Trophoblast cell (in vitro differentiated cells and primary cell): Measurements from ENCODE around the gene MITF.

Experiments used
- DNase-seq, 2 donors: peaks; one replicate each; pipeline ENCODE4 v3.0.0-alpha.2; 2016
- H2AFZ ChIP-seq: 2 replicates; pipeline ENCODE4 v1.6.1; 2013; ENCODE audit warnings: low read length, moderate library complexity, mild to moderate bottlenecking; ENCODE audit not compliant: insufficient read depth, poor library complexity
- H2AK5ac ChIP-seq: 2 replicates; pipeline ENCODE4 v1.6.1; 2013; ENCODE audit warnings: mild to moderate bottlenecking, low read length
- H2BK120ac ChIP-seq: 2 replicates; pipeline ENCODE4 v1.6.1; 2013; ENCODE audit warnings: low read length, mild to moderate bottlenecking, moderate library complexity; ENCODE audit not compliant: insufficient read depth, poor library complexity
- H2BK12ac ChIP-seq: 2 replicates; pipeline ENCODE4 v1.6.1; 2013; ENCODE audit warnings: mild to moderate bottlenecking, low read length, moderate library complexity
- H2BK5ac ChIP-seq: 2 replicates; pipeline ENCODE4 v1.6.1; 2013; ENCODE audit warnings: low read length, low read depth, moderate library complexity, mild to moderate bottlenecking; ENCODE audit not compliant: poor library complexity
- H3K14ac ChIP-seq: 2 replicates; pipeline ENCODE4 v1.6.1; 2013; ENCODE audit warnings: mild to moderate bottlenecking, low read length
- H3K18ac ChIP-seq: 2 replicates; pipeline ENCODE4 v1.6.1; 2013; ENCODE audit warnings: mild to moderate bottlenecking, low read length
- H3K23ac ChIP-seq: 2 replicates; pipeline ENCODE4 v1.6.1; 2013; ENCODE audit warnings: low read length
- H3K27ac ChIP-seq: 2 replicates; pipeline ENCODE4 v1.5.1; 2013; ENCODE audit warnings: low read depth, mild to moderate bottlenecking, inconsistent platforms, low read length, moderate library complexity
- H3K27me3 ChIP-seq: 2 replicates; pipeline ENCODE4 v1.6.1; 2013; ENCODE audit warnings: inconsistent platforms, mild to moderate bottlenecking, low read length, moderate library complexity; ENCODE audit not compliant: insufficient read depth
- H3K36me3 ChIP-seq, 2 experiments: 1 replicate in 1 of 2; 2 replicates in 1 of 2; pipeline ENCODE4 v1.6.1; 2013; ENCODE audit warnings: low read length in 2 of 2, mild to moderate bottlenecking in 2 of 2, moderate library complexity in 1 of 2; ENCODE audit not compliant: insufficient read depth in 2 of 2, control insufficient read depth in 1 of 2
- H3K4ac ChIP-seq: 2 replicates; pipeline ENCODE4 v1.6.1; 2013; ENCODE audit warnings: low read depth, mild to moderate bottlenecking, low read length, moderate library complexity
- H3K4me1 ChIP-seq, 2 experiments: 1 replicate in 1 of 2; 2 replicates in 1 of 2; pipeline ENCODE4 v1.6.1; 2013; ENCODE audit warnings: low read length in 2 of 2, mild to moderate bottlenecking in 2 of 2, moderate library complexity in 1 of 2; ENCODE audit not compliant: insufficient read depth in 2 of 2, control insufficient read depth in 1 of 2
- H3K4me2 ChIP-seq: 2 replicates; pipeline ENCODE4 v1.6.1; 2013; ENCODE audit warnings: inconsistent platforms, mild to moderate bottlenecking, low read length, moderate library complexity
- H3K4me3 ChIP-seq: 2 replicates; pipeline ENCODE4 v1.5.1; 2013; ENCODE audit warnings: mild to moderate bottlenecking, low read depth, low read length, inconsistent platforms
- H3K79me1 ChIP-seq: one replicate; pipeline ENCODE4 v1.6.1; 2013; ENCODE audit warnings: low read length
- H3K79me2 ChIP-seq: 2 replicates; pipeline ENCODE4 v1.6.1; 2013; ENCODE audit warnings: low read length, mild to moderate bottlenecking; ENCODE audit not compliant: control insufficient read depth, insufficient read depth, poor library complexity
- H3K9ac ChIP-seq: 2 replicates; pipeline ENCODE4 v1.6.1; 2013; ENCODE audit warnings: mild to moderate bottlenecking, low read length
- H3K9me3 ChIP-seq: 2 replicates; pipeline ENCODE4 v1.6.1; 2013; ENCODE audit warnings: low read depth, mild to moderate bottlenecking, control low read depth, inconsistent platforms, low read length; ENCODE audit not compliant: insufficient read depth
- H4K12ac ChIP-seq: 2 replicates; pipeline ENCODE4 v1.6.1; 2013; ENCODE audit warnings: low read depth, mild to moderate bottlenecking, low read length, moderate library complexity
- H4K8ac ChIP-seq: 2 replicates; pipeline ENCODE4 v1.6.1; 2013; ENCODE audit warnings: low read depth, mild to moderate bottlenecking, low read length, moderate library complexity
- H4K91ac ChIP-seq: one replicate; pipeline ENCODE4 v1.6.1; 2013; ENCODE audit warnings: low read depth, mild to moderate bottlenecking, low read length, moderate library complexity
- WGBS: extraction: QIAGEN DNeasy Blood & Tissue Kit; methylation state at CpG from one replicate; pipeline ENCODE4 v1.1.7; 2013; ENCODE audit warnings: missing lambda C conversion rate; ENCODE audit not compliant: insufficient read length, insufficient coverage; ENCODE audit errors: extremely low coverage; 5-methylcytosine and 5-hydroxymethylcytosine counted together

MITF gene

DNA sequence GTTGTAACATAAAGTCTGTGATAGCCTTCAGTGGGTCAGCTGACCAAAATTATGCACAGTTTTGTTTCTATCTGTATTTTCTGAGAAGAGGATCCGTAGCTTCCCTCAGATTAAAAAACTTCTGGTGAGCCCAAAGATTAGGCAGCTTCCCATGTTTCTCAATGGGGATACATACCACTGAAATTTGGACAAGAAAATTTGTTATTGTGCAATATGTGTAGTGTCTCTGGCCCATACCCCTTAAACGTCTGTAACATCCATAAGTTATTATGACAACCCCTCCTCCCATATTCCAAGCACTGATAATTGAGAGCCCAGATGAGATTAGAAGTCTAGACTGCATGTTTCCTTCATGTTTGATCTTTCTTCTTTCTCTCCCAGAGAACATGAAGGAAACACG is 1.9 kb upstream of the MITF start:
- Histone ChIP-seq H3K79me2 (no peaks in the 10 kb centered on the region), H3K4me3 (no peak overlapping the region), H4K12ac (no peak overlapping the region), H3K23ac (no peak overlapping the region), H3K18ac (no peak overlapping the region), H3K36me3 (no peaks in the 10 kb centered on the region), H4K91ac (no peak overlapping the region), H3K9me3 (no peaks in the 10 kb centered on the region), H3K4me2 (no peak overlapping the region), H2BK5ac (no peak overlapping the region), H2AK5ac (no peak overlapping the region), H2BK12ac (no peak overlapping the region), H3K79me1 (no peaks in the 10 kb centered on the region), H3K27me3 (no peaks in the 10 kb centered on the region), H4K8ac (no peak overlapping the region), H3K9ac (no peak overlapping the region), H3K14ac (no peak overlapping the region), H3K4ac (no peak overlapping the region), H2BK120ac (no peak overlapping the region), H3K4me1 (peaks cover 0 to 5% of the 10 kb centered on the region in 2 experiments), H3K27ac (no peak overlapping the region), H2AFZ (no peak overlapping the region)
- WGBS = no CpG with 5 or more reads among the region's 3 CpGs
- no peak for DNase-seq

GRCh38 chr3:69738315-69738714 is 949 bp upstream of the MITF start:
- H3K36me3 ChIP-seq = no peaks in the 10 kb centered on the region
- no peaks in the 10 kb centered on the region for H3K9me3 ChIP-seq
- no CpG with 5 or more reads among the region's 4 CpGs for WGBS
- no peak overlapping the region for H3K9ac ChIP-seq
- no peak overlapping the region for H4K12ac ChIP-seq
- peaks cover 0 to 5% of the 10 kb centered on the region in 2 experiments for H3K4me1 ChIP-seq
- H3K23ac ChIP-seq = no peak overlapping the region
- H4K8ac ChIP-seq = no peak overlapping the region
- no peak overlapping the region for H2BK5ac ChIP-seq
- no peak overlapping the region for H3K14ac ChIP-seq
- H3K27me3 ChIP-seq = no peaks in the 10 kb centered on the region
- no peak overlapping the region for H3K4me3 ChIP-seq
- no peak overlapping the region for H2AK5ac ChIP-seq
- no peak overlapping the region for H4K91ac ChIP-seq
- H3K27ac ChIP-seq = no peak overlapping the region
- no peak overlapping the region for H3K4ac ChIP-seq
- H3K79me2 ChIP-seq = no peaks in the 10 kb centered on the region
- no peak overlapping the region for H2BK120ac ChIP-seq
- H3K79me1 ChIP-seq = no peaks in the 10 kb centered on the region
- H2AFZ ChIP-seq = no peak overlapping the region
- H2BK12ac ChIP-seq = no peak overlapping the region
- H3K18ac ChIP-seq = no peak overlapping the region
- peak in 1 of 2 donors; percentile 18 for DNase-seq
- peak overlapping the region; percentile 100 for H3K4me2 ChIP-seq

DNA sequence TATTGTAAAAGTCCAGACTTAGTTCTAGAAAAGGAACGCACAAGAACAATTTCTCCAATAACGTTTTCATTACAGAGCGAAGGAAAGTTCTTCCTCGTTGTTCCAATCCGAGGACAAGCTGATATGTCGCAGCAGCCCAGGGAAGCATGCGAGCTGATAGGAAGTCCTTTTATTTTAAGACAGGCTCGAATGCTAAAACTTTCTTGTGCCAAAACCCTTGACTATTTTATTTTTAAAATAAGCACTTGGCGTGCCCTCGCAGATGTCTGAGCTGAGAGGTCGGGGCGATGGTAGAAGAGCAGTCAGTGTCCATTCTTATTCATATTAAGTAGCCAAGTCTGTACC is 433 bp upstream of the MITF start:
- H3K9me3 ChIP-seq = no peaks in the 10 kb centered on the region
- H3K79me1 ChIP-seq = no peaks in the 10 kb centered on the region
- no peak overlapping the region for H4K91ac ChIP-seq
- peak overlapping the region; percentile 52 for H2AFZ ChIP-seq
- peak overlapping the region; percentile 100 for H3K4me2 ChIP-seq
- H3K36me3 ChIP-seq = no peaks in the 10 kb centered on the region
- no peak overlapping the region for H3K9ac ChIP-seq
- no peak overlapping the region for H2AK5ac ChIP-seq
- H2BK12ac ChIP-seq = no peak overlapping the region
- no peak overlapping the region for H3K27ac ChIP-seq
- H3K14ac ChIP-seq = no peak overlapping the region
- no peak overlapping the region for H2BK120ac ChIP-seq
- peak overlapping the region; percentile 64 for H3K4me3 ChIP-seq
- no peak overlapping the region for H2BK5ac ChIP-seq
- no peak overlapping the region for H4K12ac ChIP-seq
- no peak overlapping the region for H3K18ac ChIP-seq
- H3K27me3 ChIP-seq = no peaks in the 10 kb centered on the region
- WGBS = no CpG with 5 or more reads among the region's 12 CpGs
- H4K8ac ChIP-seq = no peak overlapping the region
- peaks cover 0 to 5% of the 10 kb centered on the region in 2 experiments for H3K4me1 ChIP-seq
- no peak overlapping the region for H3K4ac ChIP-seq
- H3K79me2 ChIP-seq = no peaks in the 10 kb centered on the region
- H3K23ac ChIP-seq = no peak overlapping the region
- DNase-seq = no peak

DNA sequence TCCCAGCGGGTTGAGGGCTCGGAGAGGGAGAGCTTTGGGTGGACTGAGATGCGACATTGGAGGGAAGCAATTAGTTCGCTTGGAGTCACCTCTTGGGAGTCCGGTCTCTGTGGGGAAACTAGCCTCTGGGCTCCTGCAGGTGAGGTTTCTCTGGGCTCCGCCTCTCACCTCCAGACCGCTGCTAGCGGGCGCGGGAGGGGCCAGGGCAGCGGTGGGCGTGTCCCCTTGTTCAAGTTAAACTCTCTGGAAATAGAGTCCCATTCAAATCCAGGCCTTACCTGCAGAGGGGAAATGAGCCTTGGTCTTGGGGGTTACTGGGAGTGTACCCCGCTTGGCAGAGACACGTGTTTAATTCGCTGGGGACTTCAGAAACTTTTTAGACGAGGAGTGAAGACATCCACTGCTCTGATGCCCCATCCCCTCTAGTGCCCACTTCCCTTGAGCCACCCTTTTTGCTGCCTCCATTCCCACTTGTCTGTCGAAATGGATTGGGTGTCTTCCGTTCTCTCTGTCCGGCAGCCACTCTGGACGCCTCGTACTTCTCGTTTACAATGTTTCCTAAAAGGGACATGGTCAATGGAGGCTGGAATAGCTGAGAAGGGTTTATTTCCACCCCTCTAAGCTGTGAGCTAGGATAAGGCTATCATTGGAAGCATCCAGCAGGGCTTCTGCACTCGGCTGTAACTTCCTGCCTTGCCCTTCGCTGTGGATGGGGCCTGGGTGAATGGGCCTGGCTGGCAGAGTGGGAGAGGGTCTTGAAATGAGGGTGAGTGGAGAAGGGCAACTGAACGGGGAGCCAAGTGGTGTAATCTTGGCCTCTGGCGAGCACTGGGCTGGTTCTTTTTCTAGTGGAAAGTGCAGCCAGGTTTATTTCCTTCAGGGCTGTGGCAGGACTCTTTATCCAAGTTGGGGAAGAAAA is 1.1 kb downstream of the MITF start:
- no peak overlapping the region for H4K12ac ChIP-seq
- DNase-seq = peak; percentile 79 to 80
- no peak overlapping the region for H3K27ac ChIP-seq
- peaks cover 0 to 6% of the 10 kb centered on the region in 2 experiments for H3K4me1 ChIP-seq
- no peaks in the 10 kb centered on the region for H3K9me3 ChIP-seq
- H3K79me2 ChIP-seq = no peaks in the 10 kb centered on the region
- H3K4me3 ChIP-seq = peak overlapping the region; percentile 85
- H2AFZ ChIP-seq = peak overlapping the region; percentile 82
- no peak overlapping the region for H3K4ac ChIP-seq
- no peak overlapping the region for H3K9ac ChIP-seq
- WGBS = no CpG with 5 or more reads among the region's 26 CpGs
- no peak overlapping the region for H2BK5ac ChIP-seq
- H3K14ac ChIP-seq = no peak overlapping the region
- no peak overlapping the region for H4K91ac ChIP-seq
- no peaks in the 10 kb centered on the region for H3K79me1 ChIP-seq
- no peak overlapping the region for H2BK120ac ChIP-seq
- H3K4me2 ChIP-seq = peak overlapping the region; percentile 100
- H2AK5ac ChIP-seq = no peak overlapping the region
- H4K8ac ChIP-seq = no peak overlapping the region
- H3K27me3 ChIP-seq = no peaks in the 10 kb centered on the region
- no peak overlapping the region for H3K23ac ChIP-seq
- no peak overlapping the region for H2BK12ac ChIP-seq
- H3K18ac ChIP-seq = no peak overlapping the region
- no peaks in the 10 kb centered on the region for H3K36me3 ChIP-seq
